Ovary (tissue), 9 donors: ENCODE data around the gene TRPM2. TPM values are rescaled to one million over a fixed set of nuclear protein-coding genes. Genes with fewer than 3 reads are reported as not detected.

Experiments
- DNase-seq, 5 donors: peaks; one replicate each; pipeline ENCODE4 v3.0.0-alpha.2; 2019 to 2020
- H3K27ac ChIP-seq, 2 donors: fragments of 200-600 bp; one replicate each; pipeline versions ENCODE4 v1.5.1 to v1.8.0; 2019 to 2022
- H3K27me3 ChIP-seq: fragments of 200-600 bp; one replicate; pipeline ENCODE4 v1.8.0; 2022
- H3K36me3 ChIP-seq: fragments of 200-600 bp; sonication (generic); one replicate; pipeline ENCODE4 v1.5.1; 2019
- H3K4me1 ChIP-seq: one replicate; pipeline ENCODE4 v1.8.1; 2013; ENCODE audit warnings: mild to moderate bottlenecking, moderate library complexity; ENCODE audit not compliant: insufficient read depth
- H3K4me3 ChIP-seq: fragments of 200-600 bp; sonication (generic); one replicate; pipeline ENCODE4 v1.5.1; 2017
- H3K9me3 ChIP-seq, 2 donors: fragments of 200-600 bp in 1 of 2; sonication (generic) in 1 of 2; one replicate each; pipeline versions ENCODE4 v1.5.1 to v1.8.1; 2013 to 2019; ENCODE audit warnings: mild to moderate bottlenecking in 1 of 2, moderate library complexity in 1 of 2
- EP300 ChIP-seq: sonication (generic); formaldehyde crosslinking; IDR thresholded peaks from one replicate; pipeline ENCODE4 v1.6.1; 2017; ENCODE audit warnings: antibody characterized with exemption
- POLR2A ChIP-seq: fragments of 450-650 bp; IDR thresholded peaks from one replicate; pipeline ENCODE4 v1.6.1; 2017; ENCODE audit warnings: antibody characterized with exemption, mild to moderate bottlenecking, moderate library complexity
- WGBS, 3 donors: extraction: QIAGEN DNeasy Blood & Tissue Kit in 1 of 3; methylation state at CpG; one replicate each; pipeline versions ENCODE4 v1.1.5 to v1.1.7; 2013 to 2017; 5-methylcytosine and 5-hydroxymethylcytosine counted together
- intact Hi-C, 4 donors: fragments of 100-400 bp; cut with DNase I; formaldehyde crosslinking; loops; one replicate each; pipeline versions ENCODE4 v1.11.0 to v1.15.1; 2022 to 2023
- polyA plus RNA-seq, 2 donors: library from polyadenylated mRNA; stranded (reverse); fragments of 200-250 nt in 1 of 2; fragments of 350-450 nt in 1 of 2; fragmentation: Illumina TruSeq in 1 of 2; extraction: RNeasy Lipid Tissue Mini Kit (QIAGEN cat#74804) in 1 of 2; gene quantifications; one replicate each; pipeline ENCODE4 v1.2.3, GENCODE V29; 2013 to 2014
- total RNA-seq, 7 donors: library from RNA; depleted of rRNA in 2 of 7; stranded (reverse); fragments of >200 nt in 2 of 7; fragmentation: NEBNext Ultra II Directional in 3 of 7; extraction: Animal tissue kit (Norgen Biotek cat#: 25700) in 3 of 7; gene quantifications; one replicate each; pipeline versions ENCODE4 v1.1.0 to v1.2.4, GENCODE V29; 2016 to 2023
- TF ChIP-seq, protein P1 (sequence below), 3 donors: fragments of 450-650 bp in 2 of 3; fragments of 200-600 bp in 1 of 3; IDR thresholded peaks; one replicate each; pipeline versions ENCODE4 v1.5.1 to v1.8.0; 2016 to 2022; ENCODE audit warnings: antibody characterized with exemption in 3 of 3, mild to moderate bottlenecking in 1 of 3
- donor health status: DM: no; HTN: no; CAD: no; lungs with moderate emphysema.
- donor health status: DM: no; HTN: no; CAD: no.
- donor health status: Bipolar disorder and iron deficiency.
- donor health status: DM: yes; HTN: yes; CAD: no.
- donor health status: DM: no; HTN: no; CAD: no.
- donor health status: DM: yes; HTN: yes; CAD: no.

Gene TRPM2
- total and polyA plus RNA-seq, 9 donors: 0.48 to 7.0 (median 1.8) TPM

- no peak overlapping the region for H3K4me3 ChIP-seq
- H3K27ac ChIP-seq: no peak overlapping the region
- no peaks in the 10 kb centered on the region for H3K36me3 ChIP-seq
- TF ChIP-seq EP300 (no peak), POLR2A (no peak)
- TF ChIP-seq, protein P1, sequence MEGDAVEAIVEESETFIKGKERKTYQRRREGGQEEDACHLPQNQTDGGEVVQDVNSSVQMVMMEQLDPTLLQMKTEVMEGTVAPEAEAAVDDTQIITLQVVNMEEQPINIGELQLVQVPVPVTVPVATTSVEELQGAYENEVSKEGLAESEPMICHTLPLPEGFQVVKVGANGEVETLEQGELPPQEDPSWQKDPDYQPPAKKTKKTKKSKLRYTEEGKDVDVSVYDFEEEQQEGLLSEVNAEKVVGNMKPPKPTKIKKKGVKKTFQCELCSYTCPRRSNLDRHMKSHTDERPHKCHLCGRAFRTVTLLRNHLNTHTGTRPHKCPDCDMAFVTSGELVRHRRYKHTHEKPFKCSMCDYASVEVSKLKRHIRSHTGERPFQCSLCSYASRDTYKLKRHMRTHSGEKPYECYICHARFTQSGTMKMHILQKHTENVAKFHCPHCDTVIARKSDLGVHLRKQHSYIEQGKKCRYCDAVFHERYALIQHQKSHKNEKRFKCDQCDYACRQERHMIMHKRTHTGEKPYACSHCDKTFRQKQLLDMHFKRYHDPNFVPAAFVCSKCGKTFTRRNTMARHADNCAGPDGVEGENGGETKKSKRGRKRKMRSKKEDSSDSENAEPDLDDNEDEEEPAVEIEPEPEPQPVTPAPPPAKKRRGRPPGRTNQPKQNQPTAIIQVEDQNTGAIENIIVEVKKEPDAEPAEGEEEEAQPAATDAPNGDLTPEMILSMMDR (IDR thresholded peaks at IDR 0.05): no peak
- H3K27me3 ChIP-seq: no peaks in the 10 kb centered on the region
- DNase-seq: no peak
- intact Hi-C loops: loop anchor here in 1 of 4 donors (10.0 kb wide), 1 partner anchor 492 kb away; no protein-coding TSS in a partner anchor
- WGBS, 3 donors: 80 to 87% (median 82%) methylated on average over 19 to 21 of the region's 21 CpGs
- H3K4me1 ChIP-seq: peaks cover 4% of the 10 kb centered on the region
- no peaks in the 10 kb centered on the region for H3K9me3 ChIP-seq
Observed at GRCh38 chr21:44306936-44307704, 46.3 kb upstream of the TRPM2 start.

- WGBS, 3 donors: 84 to 92% (median 89%) methylated on average over 27 to 28 of the region's 28 CpGs
- TF ChIP-seq POLR2A: no peak
- no peak for TF ChIP-seq EP300
- TF ChIP-seq, protein P1 (IDR thresholded peaks at IDR 0.05): no peak
- intact Hi-C loops: no loop called here
- H3K27me3 ChIP-seq: no peaks in the 10 kb centered on the region
- no peaks in the 10 kb centered on the region for H3K36me3 ChIP-seq
- H3K4me3 ChIP-seq: no peak overlapping the region
- no peaks in the 10 kb centered on the region for H3K9me3 ChIP-seq
- H3K27ac ChIP-seq: no peak overlapping the region
- DNase-seq: no peak
- no peaks in the 10 kb centered on the region for H3K4me1 ChIP-seq
Observed at GRCh38 chr21:44310628-44311507, 42.6 kb upstream of the TRPM2 start.

DNA sequence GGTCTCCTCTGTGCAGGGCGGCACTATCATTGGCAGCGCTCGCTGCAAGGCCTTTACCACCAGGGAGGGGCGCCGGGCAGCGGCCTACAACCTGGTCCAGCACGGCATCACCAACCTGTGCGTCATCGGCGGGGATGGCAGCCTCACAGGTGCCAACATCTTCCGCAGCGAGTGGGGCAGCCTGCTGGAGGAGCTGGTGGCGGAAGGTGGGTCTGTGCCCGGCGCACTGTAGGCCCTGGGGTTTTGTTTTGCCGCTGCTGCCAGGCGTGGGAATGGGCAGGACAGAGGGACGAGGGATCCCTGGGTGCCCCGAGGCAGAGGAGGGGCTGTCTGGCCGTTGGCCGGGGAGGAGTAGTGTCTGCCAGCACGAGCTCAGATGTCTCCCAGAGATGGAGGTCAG is 41.3 kb upstream of the TRPM2 start:
- H3K27me3 ChIP-seq: no peaks in the 10 kb centered on the region
- no peak for DNase-seq
- H3K9me3 ChIP-seq: no peaks in the 10 kb centered on the region
- 90 to 94% (median 91%) methylated on average over 19 to 22 of the region's 22 CpGs for WGBS, 3 donors
- no peak overlapping the region for H3K27ac ChIP-seq
- intact Hi-C loops: no loop called here
- TF ChIP-seq, protein P1 (IDR thresholded peaks at IDR 0.05): no peak
- no peak for TF ChIP-seq POLR2A
- no peak for TF ChIP-seq EP300
- no peaks in the 10 kb centered on the region for H3K36me3 ChIP-seq
- no peaks in the 10 kb centered on the region for H3K4me1 ChIP-seq
- H3K4me3 ChIP-seq: no peak overlapping the region

GRCh38 chr21:44312716-44313115 is 40.7 kb upstream of the TRPM2 start:
- no peak overlapping the region for H3K27ac ChIP-seq

More at GRCh38 chr21:44312716-44313115, 40.7 kb upstream of the TRPM2 start:
- H3K9me3 ChIP-seq: no peaks in the 10 kb centered on the region
- H3K4me3 ChIP-seq: no peak overlapping the region
- no peaks in the 10 kb centered on the region for H3K4me1 ChIP-seq
- WGBS, 3 donors: 92 to 96% (median 94%) methylated on average over 16 to 19 of the region's 19 CpGs
- intact Hi-C loops: no loop called here
- TF ChIP-seq POLR2A (no peak), EP300 (no peak)
- TF ChIP-seq, protein P1 (IDR thresholded peaks at IDR 0.05): no peak
- DNase-seq: no peak
- no peaks in the 10 kb centered on the region for H3K36me3 ChIP-seq
- H3K27me3 ChIP-seq: no peaks in the 10 kb centered on the region
